Retina (tissue), 1 donor: ENCODE measurements around the gene STAG1.
"Not testable (repeated sequence)": the region's sequence is repeated elsewhere in the genome, so short reads cannot be mapped to it uniquely, and the experiment has no call there.

Source experiments
- DNase-seq: peaks from one replicate; pipeline ENCODE4 v3.0.0-alpha.2; 2016

The STAG1 gene

GRCh38 chr3:136639069-136639468, 113.1 kb downstream of the STAG1 start:
- no peak for DNase-seq

- no peak for DNase-seq
Measured at GRCh38 chr3:136637176-136637575, 115.0 kb downstream of the STAG1 start.

- DNase-seq: no peak
Measured at GRCh38 chr3:136634821-136635220, 117.4 kb downstream of the STAG1 start.

GRCh38 chr3:136632625-136633081, 119.5 kb downstream of the STAG1 start:
- DNase-seq: no peak

GRCh38 chr3:136631424-136631823, 120.8 kb downstream of the STAG1 start:
- DNase-seq: no peak

GRCh38 chr3:136630915-136631314, 121.3 kb downstream of the STAG1 start:
- DNase-seq: no peak

GRCh38 chr3:136626493-136626892, 125.7 kb downstream of the STAG1 start:
- no peak for DNase-seq

- DNase-seq: no peak
Measured at GRCh38 chr3:136624894-136625815, 127.0 kb downstream of the STAG1 start.

- DNase-seq: no peak
Measured at GRCh38 chr3:136624371-136624770, 127.8 kb downstream of the STAG1 start.

- no peak for DNase-seq
Measured at GRCh38 chr3:136621628-136622027, 130.6 kb downstream of the STAG1 start.

GRCh38 chr3:136620436-136620835, 131.7 kb downstream of the STAG1 start:
- no peak for DNase-seq

GRCh38 chr3:136617969-136618525, 134.1 kb downstream of the STAG1 start:
- DNase-seq: not testable (repeated sequence)

GRCh38 chr3:136617198-136617597, 135.0 kb downstream of the STAG1 start:
- DNase-seq: no peak

GRCh38 chr3:136612512-136612911, 139.7 kb downstream of the STAG1 start:
- no peak for DNase-seq

- DNase-seq: no peak
Measured at GRCh38 chr3:136606990-136607389, 145.2 kb downstream of the STAG1 start.

GRCh38 chr3:136606216-136606615, 146.0 kb downstream of the STAG1 start:
- not testable (repeated sequence) for DNase-seq

- DNase-seq: no peak
Measured at GRCh38 chr3:136604961-136605360, 147.2 kb downstream of the STAG1 start.

- DNase-seq: no peak
Measured at GRCh38 chr3:136602818-136603217, 149.4 kb downstream of the STAG1 start.

GRCh38 chr3:136595913-136596697, 156.1 kb downstream of the STAG1 start:
- no peak for DNase-seq

GRCh38 chr3:136586580-136586979, 165.6 kb downstream of the STAG1 start:
- no peak for DNase-seq

- no peak for DNase-seq
Measured at GRCh38 chr3:136584728-136585127, 167.4 kb downstream of the STAG1 start.

- DNase-seq: no peak
Measured at GRCh38 chr3:136583823-136584222, 168.4 kb downstream of the STAG1 start.

- no peak for DNase-seq
Measured at GRCh38 chr3:136577791-136578190, 174.4 kb downstream of the STAG1 start.
